Neural cell (in vitro differentiated cells): ENCODE results near the gene PRKCA. TPM values are rescaled to one million over a fixed set of nuclear protein-coding genes. Genes with fewer than 3 reads are reported as not detected.

Experiments used
- H2AFZ ChIP-seq: fragments of 200-600, 300-800 bp; sonication (generic), shearing (Covaris generic); 2 replicates; pipeline ENCODE4 v1.6.0; 2014; ENCODE audit warnings: low read depth, mild to moderate bottlenecking, antibody characterized with exemption, low read length, moderate library complexity
- H3F3A ChIP-seq: fragments of 200-600 bp; shearing (Covaris generic); 2 replicates; pipeline ENCODE4 v1.6.1; 2016; ENCODE audit warnings: mild to moderate bottlenecking, moderate library complexity, mixed read lengths, antibody characterized with exemption, low read length; ENCODE audit not compliant: insufficient read depth, poor library complexity, severe bottlenecking
- H3K27ac ChIP-seq: fragments of 200-600, 300-800 bp; sonication (generic), shearing (Covaris generic); 2 replicates; pipeline ENCODE4 v1.5.1; 2014; ENCODE audit warnings: mild to moderate bottlenecking, low read length, moderate library complexity
- H3K27me3 ChIP-seq: fragments of 300-800, 200-600 bp; sonication (generic), shearing (Covaris generic); 2 replicates; pipeline ENCODE4 v1.6.0; 2014; ENCODE audit warnings: mild to moderate bottlenecking, low read depth, low read length, moderate library complexity; ENCODE audit not compliant: insufficient read depth
- H3K36me3 ChIP-seq: fragments of 300-800, 200-600 bp; sonication (generic), shearing (Covaris generic); 2 replicates; pipeline ENCODE4 v1.5.1; 2014; ENCODE audit warnings: mild to moderate bottlenecking, antibody characterized with exemption, low read length, moderate library complexity; ENCODE audit not compliant: insufficient read depth
- H3K4me2 ChIP-seq: fragments of 300-800, 200-600 bp; sonication (generic), shearing (Covaris generic); 2 replicates; pipeline ENCODE4 v1.6.0; 2014; ENCODE audit warnings: mild to moderate bottlenecking, low read length
- H3K4me3 ChIP-seq: fragments of 300-800, 200-600 bp; sonication (generic), shearing (Covaris generic); 2 replicates; pipeline ENCODE4 v1.5.1; 2014; ENCODE audit warnings: mild to moderate bottlenecking, low read length, moderate library complexity
- H3K79me2 ChIP-seq: fragments of 200-600 bp; shearing (Covaris generic); replicated peaks from 2 replicates; pipeline ENCODE4 v1.6.0; 2014; ENCODE audit warnings: mild to moderate bottlenecking, low read length, moderate library complexity; ENCODE audit not compliant: insufficient read depth
- H3K9ac ChIP-seq: fragments of 300-800, 200-600 bp; sonication (generic), shearing (Covaris generic); 2 replicates; pipeline ENCODE4 v1.6.1; 2016; ENCODE audit warnings: mild to moderate bottlenecking, low read length, mixed read lengths
- H3K9me2 ChIP-seq: fragments of 200-600 bp; shearing (Covaris generic); 2 replicates; pipeline ENCODE4 v1.6.1; 2016; ENCODE audit warnings: mild to moderate bottlenecking, low read length, mixed read lengths; ENCODE audit not compliant: insufficient read depth
- H3K9me3 ChIP-seq: fragments of 200-600, 300-800 bp; sonication (generic), shearing (Covaris generic); 2 replicates; pipeline ENCODE4 v1.6.1; 2016; ENCODE audit warnings: mild to moderate bottlenecking, mixed run types, low read length, moderate library complexity, mixed read lengths
- H4K20me1 ChIP-seq: fragments of 200-600 bp; shearing (Covaris generic); 2 replicates; pipeline ENCODE4 v1.6.1; 2016; ENCODE audit warnings: mild to moderate bottlenecking, mixed run types; ENCODE audit not compliant: insufficient read depth
- EP300 ChIP-seq: fragments of 450-650 bp; conservative IDR thresholded peaks from 2 replicates; pipeline ENCODE4 v1.6.1; 2014; ENCODE audit warnings: antibody characterized with exemption, mild to moderate bottlenecking, moderate library complexity; ENCODE audit not compliant: poor library complexity, severe bottlenecking
- EZH2 ChIP-seq: fragments of 200-600, 300-800 bp; shearing (Covaris generic), sonication (generic); IDR thresholded peaks from 2 replicates; pipeline ENCODE4 v1.6.1; 2014; ENCODE audit warnings: antibody characterized with exemption, low read length, borderline replicate concordance, mild to moderate bottlenecking; ENCODE audit not compliant: insufficient read depth, poor library complexity, severe bottlenecking
- MXI1 ChIP-seq: fragments of 450-650 bp; conservative IDR thresholded peaks from 2 replicates; pipeline ENCODE4 v1.6.1; 2014; ENCODE audit warnings: antibody characterized with exemption, mild to moderate bottlenecking; ENCODE audit not compliant: poor library complexity, severe bottlenecking
- POLR2AphosphoS5 ChIP-seq: IDR thresholded peaks from 2 replicates; pipeline ENCODE4 v1.6.1; 2012
- RAD21 ChIP-seq: fragments of 450-650 bp; conservative IDR thresholded peaks from 2 replicates; pipeline ENCODE4 v1.6.1; 2014; ENCODE audit warnings: antibody characterized with exemption, mild to moderate bottlenecking, moderate library complexity
- SMC3 ChIP-seq: fragments of 450-650 bp; conservative IDR thresholded peaks from 2 replicates; pipeline ENCODE4 v1.6.1; 2014; ENCODE audit warnings: antibody characterized with exemption, mild to moderate bottlenecking, moderate library complexity; ENCODE audit not compliant: poor library complexity
- TAF1 ChIP-seq: IDR thresholded peaks from 2 replicates; pipeline ENCODE4 v1.6.1; 2012; ENCODE audit warnings: low read depth
- polyA plus RNA-seq: library from polyadenylated mRNA; depleted of rRNA; stranded (reverse); fragments of >200 nt; gene quantifications from 2 replicates; pipeline ENCODE4 v1.2.3, GENCODE V29; 2014
- TF ChIP-seq, protein P1 (sequence below): IDR thresholded peaks from 2 replicates; pipeline ENCODE4 v1.6.1; 2012; ENCODE audit warnings: borderline replicate concordance
- TF ChIP-seq, protein P2 (sequence below): fragments of 450-650 bp; IDR thresholded peaks from 2 replicates; pipeline ENCODE4 v1.5.1; 2014; ENCODE audit warnings: antibody characterized with exemption, mild to moderate bottlenecking, moderate library complexity; ENCODE audit not compliant: poor library complexity, severe bottlenecking

Gene PRKCA
- polyA plus RNA-seq, 1 donor from 2014 or later, result 5.9 TPM

- Histone ChIP-seq H3K27ac (no peak overlapping the region), H3K4me2 (no peak overlapping the region), H3K36me3 (no peaks in the 10 kb centered on the region), H3K9ac (no peak overlapping the region), H3K9me2 (no peaks in the 10 kb centered on the region), H3F3A (no peaks in the 10 kb centered on the region), H2AFZ (no peak overlapping the region), H3K9me3 (no peaks in the 10 kb centered on the region), H3K4me3 (no peak overlapping the region), H4K20me1 (no peaks in the 10 kb centered on the region), H3K27me3 (peaks cover 3% of the 10 kb centered on the region), H3K79me2 (no peaks in the 10 kb centered on the region)
- no peak for TF ChIP-seq EP300
- no peak for TF ChIP-seq TAF1
- TF ChIP-seq SMC3, result no peak
- TF ChIP-seq MXI1, result no peak
- no peak for TF ChIP-seq POLR2AphosphoS5
- TF ChIP-seq, protein P1, sequence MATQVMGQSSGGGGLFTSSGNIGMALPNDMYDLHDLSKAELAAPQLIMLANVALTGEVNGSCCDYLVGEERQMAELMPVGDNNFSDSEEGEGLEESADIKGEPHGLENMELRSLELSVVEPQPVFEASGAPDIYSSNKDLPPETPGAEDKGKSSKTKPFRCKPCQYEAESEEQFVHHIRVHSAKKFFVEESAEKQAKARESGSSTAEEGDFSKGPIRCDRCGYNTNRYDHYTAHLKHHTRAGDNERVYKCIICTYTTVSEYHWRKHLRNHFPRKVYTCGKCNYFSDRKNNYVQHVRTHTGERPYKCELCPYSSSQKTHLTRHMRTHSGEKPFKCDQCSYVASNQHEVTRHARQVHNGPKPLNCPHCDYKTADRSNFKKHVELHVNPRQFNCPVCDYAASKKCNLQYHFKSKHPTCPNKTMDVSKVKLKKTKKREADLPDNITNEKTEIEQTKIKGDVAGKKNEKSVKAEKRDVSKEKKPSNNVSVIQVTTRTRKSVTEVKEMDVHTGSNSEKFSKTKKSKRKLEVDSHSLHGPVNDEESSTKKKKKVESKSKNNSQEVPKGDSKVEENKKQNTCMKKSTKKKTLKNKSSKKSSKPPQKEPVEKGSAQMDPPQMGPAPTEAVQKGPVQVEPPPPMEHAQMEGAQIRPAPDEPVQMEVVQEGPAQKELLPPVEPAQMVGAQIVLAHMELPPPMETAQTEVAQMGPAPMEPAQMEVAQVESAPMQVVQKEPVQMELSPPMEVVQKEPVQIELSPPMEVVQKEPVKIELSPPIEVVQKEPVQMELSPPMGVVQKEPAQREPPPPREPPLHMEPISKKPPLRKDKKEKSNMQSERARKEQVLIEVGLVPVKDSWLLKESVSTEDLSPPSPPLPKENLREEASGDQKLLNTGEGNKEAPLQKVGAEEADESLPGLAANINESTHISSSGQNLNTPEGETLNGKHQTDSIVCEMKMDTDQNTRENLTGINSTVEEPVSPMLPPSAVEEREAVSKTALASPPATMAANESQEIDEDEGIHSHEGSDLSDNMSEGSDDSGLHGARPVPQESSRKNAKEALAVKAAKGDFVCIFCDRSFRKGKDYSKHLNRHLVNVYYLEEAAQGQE, result no peak
- no peak for TF ChIP-seq RAD21
- TF ChIP-seq EZH2, result no peak
- TF ChIP-seq, protein P2, sequence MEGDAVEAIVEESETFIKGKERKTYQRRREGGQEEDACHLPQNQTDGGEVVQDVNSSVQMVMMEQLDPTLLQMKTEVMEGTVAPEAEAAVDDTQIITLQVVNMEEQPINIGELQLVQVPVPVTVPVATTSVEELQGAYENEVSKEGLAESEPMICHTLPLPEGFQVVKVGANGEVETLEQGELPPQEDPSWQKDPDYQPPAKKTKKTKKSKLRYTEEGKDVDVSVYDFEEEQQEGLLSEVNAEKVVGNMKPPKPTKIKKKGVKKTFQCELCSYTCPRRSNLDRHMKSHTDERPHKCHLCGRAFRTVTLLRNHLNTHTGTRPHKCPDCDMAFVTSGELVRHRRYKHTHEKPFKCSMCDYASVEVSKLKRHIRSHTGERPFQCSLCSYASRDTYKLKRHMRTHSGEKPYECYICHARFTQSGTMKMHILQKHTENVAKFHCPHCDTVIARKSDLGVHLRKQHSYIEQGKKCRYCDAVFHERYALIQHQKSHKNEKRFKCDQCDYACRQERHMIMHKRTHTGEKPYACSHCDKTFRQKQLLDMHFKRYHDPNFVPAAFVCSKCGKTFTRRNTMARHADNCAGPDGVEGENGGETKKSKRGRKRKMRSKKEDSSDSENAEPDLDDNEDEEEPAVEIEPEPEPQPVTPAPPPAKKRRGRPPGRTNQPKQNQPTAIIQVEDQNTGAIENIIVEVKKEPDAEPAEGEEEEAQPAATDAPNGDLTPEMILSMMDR, result no peak
Measured at GRCh38 chr17:66414561-66415175, 112.3 kb downstream of the PRKCA start.

DNA sequence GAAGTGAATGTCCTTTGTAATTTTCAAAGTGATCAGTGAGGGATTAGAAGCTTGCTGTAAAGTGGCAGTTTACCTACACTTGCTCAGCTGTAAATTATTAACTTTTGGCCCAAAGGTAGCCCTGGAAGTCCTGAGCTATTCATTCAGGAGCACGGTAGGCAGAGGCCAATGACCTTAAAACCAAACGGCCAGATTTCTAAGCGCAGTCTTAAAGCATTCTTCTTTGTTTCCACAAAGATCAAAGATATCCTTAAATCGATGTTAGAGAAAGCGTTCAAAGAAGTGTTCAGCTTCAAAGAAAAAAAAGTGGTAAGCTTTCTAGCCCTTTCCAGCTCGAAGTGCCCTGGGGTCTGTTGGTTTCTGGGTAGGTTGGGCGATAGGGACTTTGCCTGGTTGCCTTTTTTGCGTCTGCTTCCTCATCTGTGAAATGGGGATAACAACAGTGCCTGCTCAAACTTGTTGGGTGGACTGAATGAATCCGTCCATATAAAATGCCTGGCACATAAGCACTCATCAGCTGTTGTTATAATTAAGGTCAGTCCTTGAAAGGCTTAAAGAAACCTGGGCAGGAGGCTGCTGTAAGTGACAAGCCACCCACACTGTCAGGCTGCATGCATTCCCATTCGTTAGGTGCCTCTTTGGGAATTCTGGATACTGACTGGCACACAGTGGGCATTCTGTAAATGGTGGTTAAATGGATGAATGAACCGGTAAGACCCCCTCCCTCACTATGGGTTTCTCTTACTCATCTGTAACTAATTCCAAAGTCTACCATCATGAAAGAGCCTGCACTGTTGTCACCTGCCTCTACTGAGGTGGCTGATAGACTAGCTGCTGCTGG, 113.2 kb downstream of the PRKCA start:
- Histone ChIP-seq H3K9me3 (no peaks in the 10 kb centered on the region), H2AFZ (no peak overlapping the region), H3K4me2 (no peak overlapping the region), H3K9ac (no peak overlapping the region), H3K4me3 (no peak overlapping the region), H3K27ac (no peak overlapping the region), H3K79me2 (no peaks in the 10 kb centered on the region), H3K36me3 (no peaks in the 10 kb centered on the region), H3F3A (no peaks in the 10 kb centered on the region), H4K20me1 (no peaks in the 10 kb centered on the region), H3K9me2 (no peaks in the 10 kb centered on the region), H3K27me3 (peaks cover 3% of the 10 kb centered on the region)
- TF ChIP-seq, protein P2, result no peak
- no peak for TF ChIP-seq EZH2
- no peak for TF ChIP-seq RAD21
- TF ChIP-seq SMC3, result no peak
- no peak for TF ChIP-seq TAF1
- TF ChIP-seq, protein P1, result no peak
- TF ChIP-seq MXI1, result no peak
- no peak for TF ChIP-seq EP300
- TF ChIP-seq POLR2AphosphoS5, result no peak
